Gastrocnemius medialis (tissue), 4 donors: ENCODE data around the gene MAT1A. TPM values are rescaled to one million over a fixed set of nuclear protein-coding genes. Genes with fewer than 3 reads are reported as not detected.

Experiments
- ATAC-seq, 2 donors: fragments of 150-250 bp; one replicate each; pipeline ENCODE4 v1.9.1; 2016
- DNase-seq, 2 donors: peaks; one replicate each; pipeline ENCODE4 v3.0.0-alpha.2; 2019
- H3K27ac ChIP-seq, 4 donors: fragments of 200-600 bp; sonication (generic); 1 replicate in 1 of 4; 2 replicates in 3 of 4; pipeline ENCODE4 v1.5.1; 2016 to 2018; ENCODE audit warnings: mild to moderate bottlenecking in 2 of 4, moderate library complexity in 1 of 4
- H3K27me3 ChIP-seq, 3 donors: fragments of 200-600 bp; sonication (generic) in 2 of 3; 1 replicate in 1 of 3; 2 replicates in 2 of 3; pipeline versions ENCODE4 v1.5.1 to v1.6.0; 2016 to 2019; ENCODE audit warnings: mild to moderate bottlenecking in 1 of 3, moderate library complexity in 1 of 3
- H3K36me3 ChIP-seq, 2 donors: fragments of 200-600 bp; sonication (generic) in 1 of 2; one replicate each; pipeline ENCODE4 v1.5.1; 2017 to 2018
- H3K4me1 ChIP-seq, 2 donors: fragments of 200-600 bp; sonication (generic) in 1 of 2; one replicate each; pipeline ENCODE4 v1.5.1; 2016 to 2017; ENCODE audit warnings: mild to moderate bottlenecking in 2 of 2
- H3K4me3 ChIP-seq, 4 donors: fragments of 200-600 bp; sonication (generic) in 3 of 4; 1 replicate in 1 of 4; 2 replicates in 3 of 4; pipeline ENCODE4 v1.5.1; 2016 to 2019; ENCODE audit warnings: mild to moderate bottlenecking in 2 of 4
- H3K9me3 ChIP-seq, 3 donors: fragments of 200-600 bp; sonication (generic) in 2 of 3; 1 replicate in 1 of 3; 2 replicates in 2 of 3; pipeline ENCODE4 v1.5.1; 2016 to 2019
- CTCF ChIP-seq, 5 experiments: fragments of 450-650 bp in 3 of 5; fragments of 200-600 bp in 2 of 5; sonication (generic) in 2 of 5; IDR thresholded peaks in 4 of 5; conservative IDR thresholded peaks in 1 of 5; 1 replicate in 4 of 5; 2 replicates in 1 of 5; pipeline ENCODE4 v1.5.1; 2016 to 2019; ENCODE audit warnings: antibody characterized with exemption in 5 of 5, mild to moderate bottlenecking in 3 of 5, moderate library complexity in 3 of 5
- POLR2A ChIP-seq, 2 donors: fragments of 450-650 bp; IDR thresholded peaks; one replicate each; pipeline ENCODE4 v1.6.1; 2017; ENCODE audit warnings: antibody characterized with exemption in 2 of 2, mild to moderate bottlenecking in 2 of 2, moderate library complexity in 2 of 2
- in situ Hi-C, 4 donors: fragments of 200-750 bp; cut with MboI; loops; one replicate each; pipeline versions ENCODE4 v1.15.0 to v1.8.0; 2017; ENCODE audit warnings: low sequenced_read_pairs in 4 of 4
- intact Hi-C: fragments of 100-400 bp; cut with DNase I; formaldehyde crosslinking; loops from one replicate; pipeline ENCODE4 v1.15.1; 2023; ENCODE audit warnings: low total_unique reads
- total RNA-seq, 4 donors: library from RNA; depleted of rRNA; stranded (reverse); fragments of >200 nt; gene quantifications; one replicate each; pipeline versions ENCODE4 v1.1.0 to v1.2.3, GENCODE V29; 2016

Gene MAT1A
- total RNA-seq, 4 donors from 2014 or later: 1.3 to 1.8 TPM; not detected in 2

GRCh38 chr10:80274396-80275134, 14.9 kb downstream of the MAT1A start:
- intact Hi-C loops (no loop called here), in situ Hi-C loops (no loop called here)
- no peak for ATAC-seq
- Histone ChIP-seq H3K27me3 (no peaks in the 10 kb centered on the region), H3K4me3 (no peak overlapping the region), H3K9me3 (no peaks in the 10 kb centered on the region), H3K27ac (no peak overlapping the region), H3K4me1 (no peaks in the 10 kb centered on the region), H3K36me3 (no peaks in the 10 kb centered on the region)
- no peak for DNase-seq
- TF ChIP-seq POLR2A (IDR thresholded peaks at IDR 0.05) (no peak), CTCF (IDR thresholded peaks at IDR 0.05 in 4 of 5, conservative IDR thresholded peaks at IDR 0.05 in 1 of 5) (no peak)

- Histone ChIP-seq H3K36me3 (no peaks in the 10 kb centered on the region), H3K4me3 (no peak overlapping the region), H3K4me1 (no peaks in the 10 kb centered on the region), H3K27ac (no peak overlapping the region), H3K9me3 (no peaks in the 10 kb centered on the region), H3K27me3 (no peaks in the 10 kb centered on the region)
- DNase-seq: no peak
- in situ Hi-C loops: no loop called here
- intact Hi-C loops: no loop called here
- ATAC-seq: no peak
- TF ChIP-seq POLR2A (IDR thresholded peaks at IDR 0.05) (no peak), CTCF (IDR thresholded peaks at IDR 0.05 in 4 of 5, conservative IDR thresholded peaks at IDR 0.05 in 1 of 5) (no peak)
Observed at GRCh38 chr10:80273523-80274170, 15.8 kb downstream of the MAT1A start.

GRCh38 chr10:80272793-80273522, 16.5 kb downstream of the MAT1A start:
- Histone ChIP-seq H3K4me3 (no peak overlapping the region), H3K36me3 (no peaks in the 10 kb centered on the region), H3K27ac (no peak overlapping the region), H3K27me3 (no peaks in the 10 kb centered on the region), H3K9me3 (no peaks in the 10 kb centered on the region), H3K4me1 (no peaks in the 10 kb centered on the region)
- intact Hi-C loops (no loop called here), in situ Hi-C loops (no loop called here)
- TF ChIP-seq POLR2A (IDR thresholded peaks at IDR 0.05) (no peak), CTCF (IDR thresholded peaks at IDR 0.05 in 4 of 5, conservative IDR thresholded peaks at IDR 0.05 in 1 of 5) (no peak)
- DNase-seq (no peak), ATAC-seq (no peak)

GRCh38 chr10:80271416-80271815, 18.0 kb downstream of the MAT1A start:
- TF ChIP-seq POLR2A (IDR thresholded peaks at IDR 0.05) (no peak), CTCF (IDR thresholded peaks at IDR 0.05 in 4 of 5, conservative IDR thresholded peaks at IDR 0.05 in 1 of 5) (no peak)
- in situ Hi-C loops (no loop called here), intact Hi-C loops (no loop called here)
- Histone ChIP-seq H3K36me3 (no peaks in the 10 kb centered on the region), H3K27ac (no peak overlapping the region), H3K9me3 (no peaks in the 10 kb centered on the region), H3K27me3 (no peaks in the 10 kb centered on the region), H3K4me3 (no peak overlapping the region), H3K4me1 (no peaks in the 10 kb centered on the region)
- DNase-seq (no peak), ATAC-seq (no peak)
